Measurements from ENCODE around the gene FADS2. TPM values are rescaled to one million over a fixed set of nuclear protein-coding genes. Genes with fewer than 3 reads are reported as not detected.

The FADS2 gene
- total RNA-seq, 2 experiments from 2014 or later: 131 to 134 TPM

GRCh38 chr11:61883947-61884346, 55.8 kb downstream of the FADS2 start:
- Mint-ChIP-seq H3K27ac (no peak overlapping the region), H3K36me3 (ENCODE audit: low read depth) (no peaks in the 10 kb centered on the region)
- CTCF ChIA-PET: interaction anchor here (1.2 to 5.8 kb wide), 7 partner anchors 12 to 224 kb away, joined by 3 to 50 read pairs (median 5); no protein-coding TSS in a partner anchor

GRCh38 chr11:61885166-61885778, 57.2 kb downstream of the FADS2 start:
- no peaks in the 10 kb centered on the region for H3K36me3 Mint-ChIP-seq (ENCODE audit: low read depth)
- H3K27ac Mint-ChIP-seq: no peak overlapping the region
- ChIA-PET CTCF (interaction anchor here (1.3 to 5.3 kb wide), 4 partner anchors 13 to 196 kb away, joined by 3 to 28 read pairs (median 8); no protein-coding TSS in a partner anchor), POLR2A (no interaction called here)
- ATAC-seq (no peak), DNase-seq (no peak)
- no peaks in the 10 kb centered on the region for H3K9me3 Mint-ChIP-seq
- TF ChIP-seq CTCF (IDR thresholded peaks at IDR 0.05): no peak
- H3K27me3 Mint-ChIP-seq: no peaks in the 10 kb centered on the region
- no peaks in the 10 kb centered on the region for H3K4me1 Mint-ChIP-seq (ENCODE audit: low read depth)
- no peak overlapping the region for H3K4me3 Mint-ChIP-seq
- intact Hi-C loops (cut with micrococcal nuclease): no loop called here

More at GRCh38 chr11:61883947-61884346, 55.8 kb downstream of the FADS2 start:
- Mint-ChIP-seq H3K4me3 (no peak overlapping the region), H3K9me3 (no peaks in the 10 kb centered on the region), H3K4me1 (ENCODE audit: low read depth) (no peaks in the 10 kb centered on the region), H3K27me3 (no peaks in the 10 kb centered on the region)
- POLR2A ChIA-PET: no interaction called here
- ATAC-seq: no peak
- intact Hi-C loops (cut with micrococcal nuclease): no loop called here
- no peak for TF ChIP-seq CTCF (IDR thresholded peaks at IDR 0.05)
- no peak for DNase-seq

GRCh38 chr11:61885784-61886580, 57.9 kb downstream of the FADS2 start:
- Mint-ChIP-seq H3K9me3 (no peaks in the 10 kb centered on the region), H3K4me1 (ENCODE audit: low read depth) (peaks cover 2% of the 10 kb centered on the region), H3K27me3 (no peaks in the 10 kb centered on the region), H3K36me3 (ENCODE audit: low read depth) (no peaks in the 10 kb centered on the region), H3K4me3 (no peak overlapping the region), H3K27ac (no peak overlapping the region)
- ChIA-PET POLR2A (no interaction called here), CTCF (interaction anchor here (1.3 to 5.3 kb wide), 5 partner anchors 12 to 196 kb away, joined by 3 to 28 read pairs (median 8); no protein-coding TSS in a partner anchor)
- ATAC-seq (no peak), DNase-seq (no peak)
- intact Hi-C loops (cut with micrococcal nuclease): no loop called here
- TF ChIP-seq CTCF (IDR thresholded peaks at IDR 0.05): no peak

GRCh38 chr11:61886643-61887042, 58.5 kb downstream of the FADS2 start:
- H3K27ac Mint-ChIP-seq: no peak overlapping the region
- no peak for TF ChIP-seq CTCF (IDR thresholded peaks at IDR 0.05)
- CTCF ChIA-PET: interaction anchor here (1.0 to 5.3 kb wide), 4 partner anchors 11 to 195 kb away, joined by 3 to 28 read pairs (median 6); no protein-coding TSS in a partner anchor

More at GRCh38 chr11:61886643-61887042, 58.5 kb downstream of the FADS2 start:
- H3K4me3 Mint-ChIP-seq: no peak overlapping the region
- H3K4me1 Mint-ChIP-seq (ENCODE audit: low read depth): peaks cover 2% of the 10 kb centered on the region
- DNase-seq (no peak), ATAC-seq (no peak)
- H3K36me3 Mint-ChIP-seq (ENCODE audit: low read depth): no peaks in the 10 kb centered on the region
- POLR2A ChIA-PET: no interaction called here
- H3K9me3 Mint-ChIP-seq: no peaks in the 10 kb centered on the region
- intact Hi-C loops (cut with micrococcal nuclease): no loop called here
- H3K27me3 Mint-ChIP-seq: no peaks in the 10 kb centered on the region

Data from activated CD8-positive, alpha-beta T cell treated with anti-CD3 and anti-CD28 coated beads for 36 hours (primary cell).